Keratinocyte (primary cell): Measurements from ENCODE around the gene FGF16. TPM values are rescaled to one million over a fixed set of nuclear protein-coding genes. Genes with fewer than 3 reads are reported as not detected.

Experiments used
- DNase-seq: peaks from one replicate; pipeline ENCODE4 v3.0.0-alpha.2; 2011; ENCODE audit warnings: low read depth, missing footprints, low spot score
- FAIRE-seq: peaks from 2 replicates; lab custom pipeline; 2011; peaks lifted over from hg19 to GRCh38; lab: Jason Lieb, UNC
- H2AFZ ChIP-seq: 2 replicates; pipeline ENCODE4 v1.6.0; 2012; ENCODE audit warnings: low read length, control low read depth, inconsistent platforms; ENCODE audit not compliant: control insufficient read depth
- H3K27ac ChIP-seq: 2 replicates; pipeline ENCODE4 v1.5.1; 2011; ENCODE audit warnings: low read length; ENCODE audit not compliant: control insufficient read depth, insufficient read depth
- H3K27me3 ChIP-seq: 3 replicates; pipeline ENCODE4 v1.6.0; 2011; ENCODE audit warnings: low read length; ENCODE audit not compliant: control insufficient read depth, insufficient read depth; ENCODE audit errors: extremely low read depth
- H3K36me3 ChIP-seq, 2 experiments: 2 replicates in 1 of 2; 3 replicates in 1 of 2; pipeline ENCODE4 v1.5.1; 2011; ENCODE audit warnings: low read length in 2 of 2, mild to moderate bottlenecking in 1 of 2; ENCODE audit not compliant: control insufficient read depth in 2 of 2, insufficient read depth in 2 of 2; ENCODE audit errors: extremely low read depth in 1 of 2
- H3K4me1 ChIP-seq: 3 replicates; pipeline ENCODE4 v1.5.1; 2011; ENCODE audit warnings: low read length; ENCODE audit not compliant: control insufficient read depth, insufficient read depth; ENCODE audit errors: extremely low read depth
- H3K4me2 ChIP-seq: 3 replicates; pipeline ENCODE4 v1.6.0; 2011; ENCODE audit warnings: low read depth, low read length; ENCODE audit not compliant: control insufficient read depth, insufficient read depth; ENCODE audit errors: extremely low read depth
- H3K4me3 ChIP-seq, 3 experiments: fragments of 200-600 bp in 1 of 3; sonication (generic) in 1 of 3; 2 replicates in 2 of 3; 3 replicates in 1 of 3; pipeline ENCODE4 v1.5.1; 2011 to 2016; ENCODE audit warnings: low read length in 3 of 3, mild to moderate bottlenecking in 3 of 3, control low read depth in 2 of 3, inconsistent platforms in 1 of 3, low read depth in 1 of 3, mixed read lengths in 1 of 3, mixed run types in 1 of 3, moderate library complexity in 1 of 3; ENCODE audit not compliant: control insufficient read depth in 2 of 3, insufficient read depth in 2 of 3; ENCODE audit errors: extremely low read depth in 1 of 3
- H3K79me2 ChIP-seq: 2 replicates; pipeline ENCODE4 v1.6.0; 2012; ENCODE audit warnings: low read length; ENCODE audit not compliant: control insufficient read depth, insufficient read depth
- H3K9ac ChIP-seq: 3 replicates; pipeline ENCODE4 v1.6.0; 2011; ENCODE audit warnings: low read length; ENCODE audit not compliant: control insufficient read depth, insufficient read depth; ENCODE audit errors: extremely low read depth
- H3K9me1 ChIP-seq: 3 replicates; pipeline ENCODE4 v1.6.0; 2011; ENCODE audit warnings: low read length; ENCODE audit not compliant: control insufficient read depth, insufficient read depth; ENCODE audit errors: extremely low read depth
- H3K9me3 ChIP-seq: 2 replicates; pipeline ENCODE4 v1.5.1; 2012; ENCODE audit warnings: low read depth, low read length; ENCODE audit not compliant: control insufficient read depth
- H4K20me1 ChIP-seq: 3 replicates; pipeline ENCODE4 v1.6.0; 2011; ENCODE audit warnings: low read length; ENCODE audit not compliant: control insufficient read depth, insufficient read depth; ENCODE audit errors: extremely low read depth
- CTCF ChIP-seq, 3 experiments: IDR thresholded peaks in 1 of 3; conservative IDR thresholded peaks in 1 of 3; optimal IDR thresholded peaks in 1 of 3; 2 replicates in 2 of 3; 3 replicates in 1 of 3; pipeline versions ENCODE3 to v1.5.1; 2011; ENCODE audit warnings: low read length in 3 of 3, mild to moderate bottlenecking in 3 of 3, moderate library complexity in 2 of 3, control low read depth in 1 of 3, inconsistent platforms in 1 of 3; ENCODE audit not compliant: insufficient read depth in 2 of 3; ENCODE audit errors: extremely low read depth in 1 of 3
- EZH2 ChIP-seq: IDR thresholded peaks from one replicate; pipeline ENCODE4 v1.6.1; 2012; ENCODE audit warnings: inconsistent platforms, mild to moderate bottlenecking, low read length, moderate library complexity
- dilution Hi-C: fragments of 300-500 bp; cut with MboI; formaldehyde crosslinking; loops from one replicate; pipeline ENCODE4 v1.7.0; 2020; ENCODE audit warnings: low sequenced_read_pairs; ENCODE audit not compliant: extremely low pct_ligation_motif_present
- polyA plus RNA-seq, 5 experiments: library from polyadenylated mRNA; depleted of rRNA in 3 of 5; stranded (reverse) in 3 of 5; stranded (forward) in 1 of 5; unstranded in 1 of 5; fragments of >200 nt; gene quantifications; 1 replicate in 1 of 5; 2 replicates in 3 of 5; 3 replicates in 1 of 5; pipeline versions ENCODE4 v1.2.1 to v1.2.3, GENCODE V29; 2011 to 2012; ENCODE audit warnings: missing spikeins in 2 of 5, low read depth in 1 of 5, low replicate concordance in 1 of 5

The FGF16 gene
- polyA plus RNA-seq, 1 donor (not counting 4 experiments of a cell fraction or from before 2014, with no cell fraction given), result not detected

GRCh38 chrX:77427611-77428010 is 19.6 kb upstream of the FGF16 start:
- Histone ChIP-seq H2AFZ (no peak overlapping the region), H3K4me2 (no peak overlapping the region), H3K4me3 (no peak overlapping the region), H3K27me3 (no peaks in the 10 kb centered on the region), H3K27ac (no peak overlapping the region), H3K36me3 (no peaks in the 10 kb centered on the region), H3K9ac (no peak overlapping the region), H3K79me2 (no peaks in the 10 kb centered on the region), H3K9me3 (no peaks in the 10 kb centered on the region), H4K20me1 (no peaks in the 10 kb centered on the region), H3K4me1 (no peaks in the 10 kb centered on the region), H3K9me1 (no peaks in the 10 kb centered on the region)
- no peak for FAIRE-seq
- DNase-seq, result no peak
- TF ChIP-seq CTCF (optimal IDR thresholded peaks at IDR 0.05 in 1 of 3, IDR thresholded peaks at IDR 0.05 in 1 of 3, conservative IDR thresholded peaks at IDR 0.05 in 1 of 3; ENCODE audit: extremely low read depth in 1 of 3, insufficient read depth in 2 of 3, low read length in 3 of 3), result no peak
- no peak for TF ChIP-seq EZH2
- dilution Hi-C loops, result no loop called here

GRCh38 chrX:77428551-77428950 is 18.6 kb upstream of the FGF16 start:
- no peak overlapping the region for H3K4me2 ChIP-seq
- no peak overlapping the region for H3K9ac ChIP-seq
- no peaks in the 10 kb centered on the region for H3K79me2 ChIP-seq
- dilution Hi-C loops, result no loop called here
- no peaks in the 10 kb centered on the region for H3K9me3 ChIP-seq
- H2AFZ ChIP-seq, result no peak overlapping the region
- H3K27me3 ChIP-seq, result no peaks in the 10 kb centered on the region
- H3K4me3 ChIP-seq, result no peak overlapping the region
- TF ChIP-seq EZH2 (no peak), CTCF (optimal IDR thresholded peaks at IDR 0.05 in 1 of 3, IDR thresholded peaks at IDR 0.05 in 1 of 3, conservative IDR thresholded peaks at IDR 0.05 in 1 of 3; ENCODE audit: extremely low read depth in 1 of 3, insufficient read depth in 2 of 3, low read length in 3 of 3) (no peak)
- no peaks in the 10 kb centered on the region for H4K20me1 ChIP-seq
- FAIRE-seq (no peak), DNase-seq (no peak)
- no peaks in the 10 kb centered on the region for H3K9me1 ChIP-seq
- no peak overlapping the region for H3K27ac ChIP-seq
- no peaks in the 10 kb centered on the region for H3K4me1 ChIP-seq
- H3K36me3 ChIP-seq, result no peaks in the 10 kb centered on the region
